Pancreas (tissue), 10 donors: ENCODE results near the gene ADCY7. TPM values are rescaled to one million over a fixed set of nuclear protein-coding genes. Genes with fewer than 3 reads are reported as not detected.

Experiments
- ATAC-seq, 4 donors: fragments of 200-7000 bp; cut with Tn5 transposase; one replicate each; pipeline versions ENCODE4 v1.8.0 to v1.9.1; 2020; ENCODE audit warnings: mild to moderate bottlenecking in 4 of 4, moderate library complexity in 4 of 4
- DNase-seq, 6 donors: peaks; one replicate each; pipeline ENCODE4 v3.0.0-alpha.2; 2020
- FAIRE-seq: peaks from 2 replicates; lab custom pipeline; 2012; peaks lifted over from hg19 to GRCh38; lab: Jason Lieb, UNC
- H3K27ac ChIP-seq, 4 donors: fragments of 200-600 bp; sonication (generic); 1 replicate in 3 of 4; 2 replicates in 1 of 4; pipeline versions ENCODE4 v1.5.0 to v1.8.0; 2020
- H3K27me3 ChIP-seq, 4 donors: fragments of 200-600 bp; one replicate each; pipeline ENCODE4 v1.8.0; 2021
- H3K36me3 ChIP-seq, 3 donors: fragments of 200-600 bp; sonication (generic) in 1 of 3; one replicate each; pipeline versions ENCODE4 v1.5.0 to v1.8.0; 2020 to 2021
- H3K4me1 ChIP-seq, 3 donors: fragments of 200-600 bp; one replicate each; pipeline ENCODE4 v1.8.0; 2021
- H3K4me3 ChIP-seq, 4 donors: fragments of 200-600 bp; sonication (generic) in 2 of 4; one replicate each; pipeline versions ENCODE4 v1.5.0 to v1.8.0; 2020 to 2021
- H3K9me3 ChIP-seq, 4 donors: fragments of 200-600 bp; one replicate each; pipeline ENCODE4 v1.8.0; 2021
- CTCF ChIP-seq, 4 donors: fragments of 200-600 bp; sonication (generic) in 3 of 4; IDR thresholded peaks; one replicate each; pipeline versions ENCODE4 v1.5.0 to v1.8.0; 2021; ENCODE audit warnings: antibody characterized with exemption in 4 of 4
- WGBS, 2 donors: extraction: QIAGEN DNeasy Blood & Tissue Kit; methylation state at CpG; one replicate each; pipeline ENCODE4 v1.1.7; 2013; 5-methylcytosine and 5-hydroxymethylcytosine counted together
- intact Hi-C, 3 donors: fragments of 100-400 bp; cut with DNase I; formaldehyde crosslinking; loops; one replicate each; pipeline versions ENCODE4 v1.11.1 to v1.14.2; 2022
- polyA plus RNA-seq, 2 donors: library from polyadenylated mRNA; stranded (reverse); fragments of 200-250 nt; gene quantifications; one replicate each; pipeline ENCODE4 v1.2.3, GENCODE V29; 2013
- total RNA-seq, 6 donors: library from RNA; stranded (reverse); fragmentation: NEBNext Ultra II Directional in 4 of 6; extraction: Animal tissue kit (Norgen Biotek cat#: 25700) in 4 of 6; gene quantifications; one replicate each; pipeline versions ENCODE4 v1.2.1 to v1.2.4, GENCODE V29; 2021 to 2023
- donor health status: healthy with polysubstance abuse.
- donor health status: DM: no; HTN: no; CAD: no; lungs with moderate emphysema.
- donor health status: DM: no; HTN: no; CAD: no.
- donor health status: control.
- donor health status: control.
- donor health status: Bipolar disorder and iron deficiency.
- donor health status: DM: yes; HTN: yes; CAD: no.
- donor health status: DM: no; HTN: no; CAD: no.
- donor health status: DM: no; HTN: no; CAD: no.
- donor health status: DM: yes; HTN: yes; CAD: no.

ADCY7 gene
- total and polyA plus RNA-seq, 8 donors = 1.9 to 21.1 (median 4.3) TPM

- H3K36me3 ChIP-seq = no peaks in the 10 kb centered on the region
- ATAC-seq = no peak
- DNase-seq = peak in 2 of 6 donors; percentile 35 to 43
- H3K9me3 ChIP-seq = no peaks in the 10 kb centered on the region
- TF ChIP-seq CTCF (IDR thresholded peaks at IDR 0.05) = no peak
- H3K4me1 ChIP-seq = no peaks in the 10 kb centered on the region
- H3K27ac ChIP-seq = no peak overlapping the region
- H3K27me3 ChIP-seq = no peaks in the 10 kb centered on the region
- intact Hi-C loops = no loop called here
- WGBS, 2 donors = 88 to 92% methylated on average over 5 of the region's 5 CpGs
- FAIRE-seq = no peak
- no peak overlapping the region for H3K4me3 ChIP-seq
Measured at GRCh38 chr16:50272687-50273381, 6.5 kb downstream of the ADCY7 start.

GRCh38 chr16:50273382-50273690, 7.0 kb downstream of the ADCY7 start:
- no peak overlapping the region for H3K4me3 ChIP-seq
- H3K36me3 ChIP-seq = no peaks in the 10 kb centered on the region
- DNase-seq (peak in 1 of 6 donors; percentile 22), ATAC-seq (no peak), FAIRE-seq (no peak)
- TF ChIP-seq CTCF (IDR thresholded peaks at IDR 0.05) = no peak
- H3K9me3 ChIP-seq = no peaks in the 10 kb centered on the region
- no peaks in the 10 kb centered on the region for H3K27me3 ChIP-seq
- H3K27ac ChIP-seq = no peak overlapping the region
- WGBS, 2 donors = 84 to 91% methylated on average over 2 of the region's 2 CpGs
- intact Hi-C loops = no loop called here
- no peaks in the 10 kb centered on the region for H3K4me1 ChIP-seq

- Histone ChIP-seq H3K9me3 (no peaks in the 10 kb centered on the region), H3K4me1 (no peaks in the 10 kb centered on the region), H3K27ac (peak overlapping the region in 1 of 4 donors; percentile 44), H3K27me3 (no peaks in the 10 kb centered on the region), H3K36me3 (no peaks in the 10 kb centered on the region), H3K4me3 (peak overlapping the region in 1 of 4 donors; percentile 9)
- WGBS, 2 donors = 78 to 83% methylated on average over 13 of the region's 13 CpGs
- ATAC-seq = peak in 2 of 4 donors; percentile 24 to 52
- DNase-seq = peak in 2 of 6 donors; percentile 29 to 33
- no peak for TF ChIP-seq CTCF (IDR thresholded peaks at IDR 0.05)
- FAIRE-seq = no peak
- intact Hi-C loops = no loop called here
Measured at GRCh38 chr16:50273888-50274325, 7.6 kb downstream of the ADCY7 start.

GRCh38 chr16:50274326-50275097, 8.2 kb downstream of the ADCY7 start:
- H3K36me3 ChIP-seq = no peaks in the 10 kb centered on the region
- H3K4me1 ChIP-seq = no peaks in the 10 kb centered on the region
- 85 to 87% methylated on average over 18 of the region's 18 CpGs for WGBS, 2 donors
- H3K27me3 ChIP-seq = no peaks in the 10 kb centered on the region
- no peak for TF ChIP-seq CTCF (IDR thresholded peaks at IDR 0.05)
- DNase-seq = peak in 2 of 6 donors; percentile 45 to 47
- H3K9me3 ChIP-seq = no peaks in the 10 kb centered on the region
- no peak for ATAC-seq
- H3K4me3 ChIP-seq = peak overlapping the region in 1 of 4 donors; percentile 9
- peak overlapping the region in 1 of 4 donors; percentile 44 for H3K27ac ChIP-seq
- FAIRE-seq = no peak
- intact Hi-C loops = no loop called here

- no peaks in the 10 kb centered on the region for H3K4me1 ChIP-seq
- 88 to 100% methylated on average over 3 of the region's 3 CpGs for WGBS, 2 donors
- no peaks in the 10 kb centered on the region for H3K9me3 ChIP-seq
- FAIRE-seq (no peak), ATAC-seq (no peak), DNase-seq (peak in 2 of 6 donors; percentile 33 to 34)
- no peak for TF ChIP-seq CTCF (IDR thresholded peaks at IDR 0.05)
- H3K4me3 ChIP-seq = peak overlapping the region in 1 of 4 donors; percentile 9
- H3K27ac ChIP-seq = peak overlapping the region in 1 of 4 donors; percentile 44
- no peaks in the 10 kb centered on the region for H3K27me3 ChIP-seq
- no peaks in the 10 kb centered on the region for H3K36me3 ChIP-seq
- intact Hi-C loops = no loop called here
Measured at GRCh38 chr16:50275098-50275415, 8.7 kb downstream of the ADCY7 start.
